Measurements from ENCODE around the gene TACC3. TPM values are rescaled to one million over a fixed set of nuclear protein-coding genes. Genes with fewer than 3 reads are reported as not detected.
A peak's percentile ranks its signal among the peaks of the same experiment; 100 is the strongest.

Gene TACC3
- total RNA-seq, 1 experiment from 2014 or later, result 156 TPM

DNA sequence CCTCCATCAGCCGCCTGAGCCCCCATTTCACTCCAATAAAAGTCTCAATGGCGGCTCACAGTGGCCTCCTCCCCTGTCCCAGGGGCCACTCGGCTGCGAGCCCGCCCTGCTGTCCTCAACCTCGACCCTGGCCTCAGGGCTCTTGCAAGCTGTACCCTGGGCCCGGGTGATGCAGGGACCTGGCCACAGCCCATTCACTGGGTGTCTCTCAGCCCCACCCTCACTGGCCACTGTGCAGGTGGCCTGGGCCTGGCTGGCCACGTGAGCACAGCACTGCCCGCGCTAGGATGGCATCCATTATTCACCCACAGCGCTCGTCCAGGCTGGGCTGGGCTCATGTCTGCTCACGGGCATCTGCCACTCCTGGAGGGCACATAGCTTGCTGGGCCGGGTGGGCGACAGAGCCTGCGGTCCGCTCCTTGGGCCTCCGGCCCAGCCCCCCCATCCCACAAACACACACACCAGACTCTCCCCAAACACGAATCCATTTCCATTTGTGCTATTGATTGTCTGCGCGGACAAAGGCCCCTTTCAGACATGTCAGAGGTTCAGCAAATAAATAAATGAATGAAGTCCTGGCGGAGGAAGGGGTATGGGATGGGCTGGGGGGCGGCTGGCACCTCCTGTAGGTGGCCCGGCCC is 55.3 kb downstream of the TACC3 start:
- no peak overlapping the region for H2BK12ac ChIP-seq (ENCODE audit: insufficient read length, low read depth, low read length)
- no peak overlapping the region for H3K56ac ChIP-seq (ENCODE audit: insufficient read length, low read depth, low read length)
- no peak overlapping the region; the same call in 1 of the 2 replicates for H3K4ac ChIP-seq (ENCODE audit: low read depth, low read length)
- no peak overlapping the region for H3K9ac ChIP-seq (ENCODE audit: extremely low read depth, insufficient read length, low read length)
- TF ChIP-seq, protein P1, sequence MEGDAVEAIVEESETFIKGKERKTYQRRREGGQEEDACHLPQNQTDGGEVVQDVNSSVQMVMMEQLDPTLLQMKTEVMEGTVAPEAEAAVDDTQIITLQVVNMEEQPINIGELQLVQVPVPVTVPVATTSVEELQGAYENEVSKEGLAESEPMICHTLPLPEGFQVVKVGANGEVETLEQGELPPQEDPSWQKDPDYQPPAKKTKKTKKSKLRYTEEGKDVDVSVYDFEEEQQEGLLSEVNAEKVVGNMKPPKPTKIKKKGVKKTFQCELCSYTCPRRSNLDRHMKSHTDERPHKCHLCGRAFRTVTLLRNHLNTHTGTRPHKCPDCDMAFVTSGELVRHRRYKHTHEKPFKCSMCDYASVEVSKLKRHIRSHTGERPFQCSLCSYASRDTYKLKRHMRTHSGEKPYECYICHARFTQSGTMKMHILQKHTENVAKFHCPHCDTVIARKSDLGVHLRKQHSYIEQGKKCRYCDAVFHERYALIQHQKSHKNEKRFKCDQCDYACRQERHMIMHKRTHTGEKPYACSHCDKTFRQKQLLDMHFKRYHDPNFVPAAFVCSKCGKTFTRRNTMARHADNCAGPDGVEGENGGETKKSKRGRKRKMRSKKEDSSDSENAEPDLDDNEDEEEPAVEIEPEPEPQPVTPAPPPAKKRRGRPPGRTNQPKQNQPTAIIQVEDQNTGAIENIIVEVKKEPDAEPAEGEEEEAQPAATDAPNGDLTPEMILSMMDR (conservative IDR thresholded peaks at IDR 0.05), result no peak
- peaks cover 2% of the 10 kb centered on the region for H3K27me3 Mint-ChIP-seq (ENCODE audit: low read depth)
- no peak overlapping the region for H2AFZ ChIP-seq (ENCODE audit: low read length)
- H4K20me1 ChIP-seq (ENCODE audit: control insufficient read depth, insufficient read depth, insufficient read length), result no peaks in the 10 kb centered on the region
- no peak for DNase-seq
- no peak overlapping the region for H2BK20ac ChIP-seq (ENCODE audit: low read depth, low read length, poor library complexity, severe bottlenecking)
- H3K4me2 ChIP-seq (ENCODE audit: insufficient read depth, insufficient read length, low read length), result no peak overlapping the region
- H3T11ph ChIP-seq (ENCODE audit: low read length), result no peak overlapping the region
- peaks cover 2% of the 10 kb centered on the region; the same call in 1 of the 2 replicates for H3K4me1 ChIP-seq (ENCODE audit: insufficient read depth, low read length)
- no peak overlapping the region for H2BK5ac ChIP-seq (ENCODE audit: insufficient read length, low read length)
- H3K27me3 ChIP-seq (ENCODE audit: insufficient read depth, low read length), result no peaks in the 10 kb centered on the region
- WGBS (ENCODE audit: extremely low coverage, insufficient read length, low lambda C conversion rate), result no CpG with 5 or more reads among the region's 24 CpGs
- no peak overlapping the region for H3K23ac ChIP-seq (ENCODE audit: insufficient read length, low read depth, low read length)
- no peak overlapping the region for H2AK5ac ChIP-seq (ENCODE audit: insufficient read length, low read length)
- no peak overlapping the region for H2BK120ac ChIP-seq (ENCODE audit: low read depth, low read length, poor library complexity, severe bottlenecking)
- H2BK15ac ChIP-seq (ENCODE audit: low read depth, low read length), result peak overlapping the region; percentile 32; the same call in 1 of the 2 replicates
- no peaks in the 10 kb centered on the region for H3K36me3 Mint-ChIP-seq (ENCODE audit: insufficient read depth in 1 of 3, low read depth in 3 of 3)
- no peak overlapping the region for H3K4me3 Mint-ChIP-seq
- no peak overlapping the region for H3K18ac ChIP-seq (ENCODE audit: insufficient read length, low read depth, low read length)
- H3K23me2 ChIP-seq (ENCODE audit: insufficient read length, low read depth, low read length, poor library complexity, severe bottlenecking), result no peaks in the 10 kb centered on the region
- H3K27ac ChIP-seq (ENCODE audit: insufficient read length, low read depth, low read length), result no peak overlapping the region
- H4K91ac ChIP-seq (ENCODE audit: insufficient read length, low read depth, low read length), result peak overlapping the region; percentile 17
- no peaks in the 10 kb centered on the region for H3K9me3 ChIP-seq (ENCODE audit: control insufficient read depth, low read depth, low read length)
- H4K5ac ChIP-seq (ENCODE audit: insufficient read length, low read depth, low read length), result no peak overlapping the region
- H3K9me3 Mint-ChIP-seq, result no peaks in the 10 kb centered on the region
- H3K14ac ChIP-seq (ENCODE audit: insufficient read depth, low read length), result peak overlapping the region; percentile 44; the same call in 1 of the 2 replicates
- H4K8ac ChIP-seq (replicated peaks; ENCODE audit: insufficient read length, low read depth, low read length), result no peak overlapping the region
- H3K79me2 ChIP-seq (ENCODE audit: insufficient read depth, low read length), result no peaks in the 10 kb centered on the region
- H3K79me1 ChIP-seq (ENCODE audit: insufficient read depth, low read depth, low read length, poor library complexity, severe bottlenecking), result no peaks in the 10 kb centered on the region
- H3K27ac Mint-ChIP-seq, result 0 out of 7 replicates have a peak overlapping the region, but pooled peaks of 1 of the 3 experiments have one; percentile 66
- H3K4me1 Mint-ChIP-seq, result peaks cover 26 to 37% of the 10 kb centered on the region in 2 experiments
